OCI-LY7 (cell line): Measurements from ENCODE around the gene TMEM80. TPM values are rescaled to one million over a fixed set of nuclear protein-coding genes. Genes with fewer than 3 reads are reported as not detected.

Source experiments
- BruUV-seq: library from RNA; stranded (reverse); fragments of 400-500 nt; replicated peaks from 2 replicates; lab custom pipeline; 2021; lab: Mats Ljungman, UMichigan
- CTCF ChIA-PET: fragments of 300-600 bp; sonication (Branson Sonifier 250); formaldehyde crosslinking; loops from one replicate; lab custom pipeline; 2022; ENCODE audit warnings: antibody characterized with exemption; ENCODE audit not compliant: unreplicated experiment; lab: Charles Lee
- POLR2A ChIA-PET: fragments of 300-600 bp; sonication (Branson Sonifier 250); formaldehyde crosslinking; loops from one replicate; lab custom pipeline; 2022; ENCODE audit warnings: antibody characterized with exemption; lab: Charles Lee
- DNase-seq: peaks from one replicate; pipeline ENCODE4 v3.0.0-alpha.2; 2015; ENCODE audit warnings: low spot score
- H2AFZ ChIP-seq: fragments of 200-600 bp; sonication (generic), shearing (Covaris generic); 2 replicates; pipeline ENCODE4 v1.6.1; 2014; ENCODE audit warnings: mild to moderate bottlenecking, antibody characterized with exemption, low read length, moderate library complexity
- H3K27ac ChIP-seq: fragments of 200-600 bp; sonication (generic); 2 replicates; pipeline ENCODE4 v1.5.1; 2014; ENCODE audit warnings: mixed run types, low read depth, mild to moderate bottlenecking, moderate library complexity, low read length, inconsistent platforms; ENCODE audit not compliant: poor library complexity, severe bottlenecking
- H3K36me3 ChIP-seq: fragments of 200-600 bp; sonication (generic); 2 replicates; pipeline ENCODE4 v1.6.1; 2014; ENCODE audit warnings: mild to moderate bottlenecking, antibody characterized with exemption, low read length, moderate library complexity, mixed read lengths; ENCODE audit not compliant: insufficient read depth
- H3K4me1 ChIP-seq: fragments of 200-600 bp; sonication (generic); 2 replicates; pipeline ENCODE4 v1.5.1; 2014; ENCODE audit warnings: mild to moderate bottlenecking, low read length; ENCODE audit not compliant: insufficient read depth, poor library complexity, severe bottlenecking
- H3K4me2 ChIP-seq: fragments of 200-600 bp; sonication (generic); 2 replicates; pipeline ENCODE4 v1.6.1; 2014; ENCODE audit warnings: mild to moderate bottlenecking, low read length
- H3K4me3 ChIP-seq: fragments of 200-600 bp; sonication (generic); 2 replicates; pipeline ENCODE4 v1.5.1; 2014; ENCODE audit warnings: mild to moderate bottlenecking, low read depth, low read length; ENCODE audit not compliant: poor library complexity, severe bottlenecking
- H3K79me2 ChIP-seq: fragments of 200-600 bp; sonication (generic); 2 replicates; pipeline ENCODE4 v1.6.1; 2016; ENCODE audit warnings: low read depth, mild to moderate bottlenecking, low read length, moderate library complexity, mixed read lengths; ENCODE audit not compliant: insufficient read depth
- H3K9me2 ChIP-seq: fragments of 200-600 bp; sonication (generic); 2 replicates; pipeline ENCODE4 v1.6.1; 2016; ENCODE audit warnings: mild to moderate bottlenecking, low read length, mixed read lengths; ENCODE audit not compliant: insufficient read depth
- H3K9me3 ChIP-seq: fragments of 200-600 bp; sonication (generic); 2 replicates; pipeline ENCODE4 v1.6.1; 2014; ENCODE audit warnings: mild to moderate bottlenecking, mixed run types, low read length, mixed read lengths
- H4K20me1 ChIP-seq: fragments of 200-600 bp; sonication (generic); 2 replicates; pipeline ENCODE4 v1.6.1; 2014; ENCODE audit warnings: mild to moderate bottlenecking, antibody characterized with exemption, low read length, moderate library complexity, mixed read lengths; ENCODE audit not compliant: insufficient read depth
- EZH2phosphoT487 ChIP-seq: fragments of 200-600 bp; sonication (generic); IDR thresholded peaks from 2 replicates; pipeline ENCODE4 v1.6.1; 2018; ENCODE audit warnings: low read depth, borderline replicate concordance, mild to moderate bottlenecking, mixed run types, antibody characterized with exemption, low read length, moderate library complexity, mixed read lengths
- intact Hi-C: fragments of 100-400 bp; cut with micrococcal nuclease; formaldehyde crosslinking; loops from one replicate; pipeline ENCODE4 v1.10.0; 2022; ENCODE audit not compliant: unreplicated experiment
- total RNA-seq, 2 experiments: library from RNA; depleted of rRNA in 1 of 2; stranded (reverse); fragments of >200 nt in 1 of 2; shearing (Covaris generic) in 1 of 2; gene quantifications; 2 replicates each; pipeline ENCODE4 v1.2.3, GENCODE V29; 2014 to 2022
- TF ChIP-seq, protein P1 (sequence below): fragments of 200-600 bp; sonication (generic); conservative IDR thresholded peaks from 2 replicates; pipeline ENCODE4 v1.5.1; 2014; ENCODE audit warnings: mild to moderate bottlenecking, antibody characterized with exemption, low read length, moderate library complexity, mixed read lengths

The TMEM80 gene
- total RNA-seq, 2 experiments from 2014 or later, result 52.7 to 52.8 TPM

DNA sequence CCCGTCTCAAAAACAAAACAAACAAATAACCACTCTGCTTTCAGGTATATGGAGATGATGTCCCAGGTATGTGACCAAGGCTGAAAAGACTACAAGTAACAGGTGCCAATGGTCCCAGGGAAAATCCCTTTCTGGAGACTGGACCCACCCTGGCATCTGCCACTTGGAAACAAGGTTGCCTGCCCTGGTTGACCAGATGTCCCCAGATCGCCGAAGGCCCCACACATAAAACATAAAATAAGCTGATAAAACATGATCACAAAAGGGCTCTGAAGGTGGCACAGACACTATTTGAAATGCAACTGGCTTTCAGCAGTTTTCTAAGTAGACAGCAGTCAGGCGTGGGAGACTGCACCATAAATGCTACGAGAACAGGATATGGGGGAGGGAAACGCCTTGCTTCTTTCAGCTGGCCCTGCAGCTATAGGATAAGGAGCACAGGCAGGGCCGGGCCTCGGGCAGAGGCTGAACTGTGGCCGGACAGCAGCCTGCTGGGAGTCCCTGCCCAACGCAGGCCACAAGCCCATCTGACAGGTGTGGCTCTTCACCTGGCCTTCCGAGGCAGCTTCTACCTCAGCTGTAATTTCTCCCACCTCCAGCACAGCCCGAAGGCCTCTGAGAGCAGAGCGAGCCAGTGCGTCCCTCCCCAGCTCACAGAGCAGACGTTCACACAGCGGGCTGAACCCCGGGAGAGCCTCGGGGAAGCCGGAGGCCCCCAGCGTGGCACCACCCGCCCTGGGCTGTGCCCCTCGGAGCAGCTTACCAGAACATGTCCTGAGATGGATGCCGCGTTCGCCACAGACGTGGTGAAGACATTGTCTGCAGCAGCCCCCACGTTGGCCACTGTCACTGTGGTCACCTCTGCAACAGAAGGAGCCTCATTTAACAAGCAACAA is 4.6 kb upstream of the TMEM80 start:
- intact Hi-C loops, result no loop called here
- no TSS peak for BruUV-seq
- Histone ChIP-seq H3K9me2 (no peaks in the 10 kb centered on the region), H3K4me3 (no peak overlapping the region), H3K27ac (no peak overlapping the region), H3K4me1 (peaks cover 17% of the 10 kb centered on the region), H4K20me1 (no peaks in the 10 kb centered on the region), H3K79me2 (peaks cover 17% of the 10 kb centered on the region; the same call in 1 of the 2 replicates), H3K9me3 (no peaks in the 10 kb centered on the region), H3K4me2 (no peak overlapping the region), H3K36me3 (peaks cover 45% of the 10 kb centered on the region), H2AFZ (no peak overlapping the region)
- ChIA-PET POLR2A (no interaction called here), CTCF (no interaction called here)
- no peak for DNase-seq
- TF ChIP-seq, protein P1, sequence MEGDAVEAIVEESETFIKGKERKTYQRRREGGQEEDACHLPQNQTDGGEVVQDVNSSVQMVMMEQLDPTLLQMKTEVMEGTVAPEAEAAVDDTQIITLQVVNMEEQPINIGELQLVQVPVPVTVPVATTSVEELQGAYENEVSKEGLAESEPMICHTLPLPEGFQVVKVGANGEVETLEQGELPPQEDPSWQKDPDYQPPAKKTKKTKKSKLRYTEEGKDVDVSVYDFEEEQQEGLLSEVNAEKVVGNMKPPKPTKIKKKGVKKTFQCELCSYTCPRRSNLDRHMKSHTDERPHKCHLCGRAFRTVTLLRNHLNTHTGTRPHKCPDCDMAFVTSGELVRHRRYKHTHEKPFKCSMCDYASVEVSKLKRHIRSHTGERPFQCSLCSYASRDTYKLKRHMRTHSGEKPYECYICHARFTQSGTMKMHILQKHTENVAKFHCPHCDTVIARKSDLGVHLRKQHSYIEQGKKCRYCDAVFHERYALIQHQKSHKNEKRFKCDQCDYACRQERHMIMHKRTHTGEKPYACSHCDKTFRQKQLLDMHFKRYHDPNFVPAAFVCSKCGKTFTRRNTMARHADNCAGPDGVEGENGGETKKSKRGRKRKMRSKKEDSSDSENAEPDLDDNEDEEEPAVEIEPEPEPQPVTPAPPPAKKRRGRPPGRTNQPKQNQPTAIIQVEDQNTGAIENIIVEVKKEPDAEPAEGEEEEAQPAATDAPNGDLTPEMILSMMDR, result no peak
- TF ChIP-seq EZH2phosphoT487, result no peak

DNA sequence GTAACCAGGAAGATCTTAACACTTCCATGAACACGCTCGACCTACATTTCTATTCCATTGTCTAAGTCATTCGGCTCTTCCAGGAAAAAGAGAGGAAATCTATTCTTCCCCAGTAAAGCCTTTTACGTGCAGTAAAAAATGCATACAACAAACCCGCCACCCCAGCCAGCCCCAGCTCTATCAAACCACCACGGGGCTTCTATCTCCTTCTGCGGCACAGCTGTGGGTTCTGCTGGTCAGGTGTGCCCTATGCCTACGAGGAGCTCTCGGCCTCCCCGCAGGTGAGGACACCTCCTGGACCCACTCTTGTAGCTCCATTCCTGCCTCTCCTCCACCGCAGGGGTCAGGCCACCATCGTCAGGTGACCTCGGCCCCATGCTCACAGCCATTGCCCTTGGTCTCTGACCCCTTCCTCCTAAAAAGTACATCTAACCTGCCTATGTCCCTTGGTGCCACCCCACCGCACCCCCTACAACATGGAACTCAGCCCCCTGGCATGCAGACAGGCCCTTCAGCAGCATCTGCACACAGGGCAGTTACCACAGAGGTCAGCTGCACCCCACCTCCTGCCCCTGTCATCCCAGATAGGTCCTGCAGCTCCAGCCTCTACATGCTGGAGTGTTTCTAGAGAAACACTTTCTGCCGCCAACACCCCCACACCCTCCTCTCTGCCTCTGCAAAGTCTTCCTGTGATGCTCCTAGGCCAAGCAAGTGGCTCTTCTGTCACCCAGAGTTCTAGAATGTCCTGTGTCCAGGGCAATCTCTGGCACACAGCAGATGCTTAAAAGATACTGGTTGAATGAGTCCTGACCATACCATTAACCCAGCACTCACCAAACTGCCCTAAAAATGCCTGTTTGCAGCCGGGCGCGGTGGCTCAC is 3.7 kb upstream of the TMEM80 start:
- Histone ChIP-seq H3K79me2 (peaks cover 25% of the 10 kb centered on the region; the same call in 1 of the 2 replicates), H3K4me2 (no peak overlapping the region), H3K9me2 (no peaks in the 10 kb centered on the region), H3K27ac (no peak overlapping the region), H4K20me1 (no peaks in the 10 kb centered on the region), H2AFZ (no peak overlapping the region), H3K4me1 (peaks cover 22% of the 10 kb centered on the region), H3K9me3 (no peaks in the 10 kb centered on the region), H3K4me3 (no peak overlapping the region), H3K36me3 (peaks cover 35% of the 10 kb centered on the region)
- DNase-seq, result no peak
- TF ChIP-seq EZH2phosphoT487, result no peak
- TF ChIP-seq, protein P1, result no peak
- intact Hi-C loops, result no loop called here
- ChIA-PET CTCF (interaction anchor here (0.6 kb wide), 1 partner anchor 31 kb away, joined by 4 read pairs; no protein-coding TSS in a partner anchor), POLR2A (no interaction called here)
- BruUV-seq, result no TSS peak
